HepG2 (cell line): Measurements from ENCODE around the gene P3H2.

Experiments used
- ATF7 ChIP-seq, 2 experiments: fragments of 450-650 bp in 1 of 2; sonication (generic) in 1 of 2; formaldehyde crosslinking in 1 of 2; IDR thresholded peaks; 2 replicates each; pipeline versions ENCODE4 v1.4.0 to v1.6.1; 2016 to 2020; ENCODE audit warnings: antibody characterized with exemption in 1 of 2, mild to moderate bottlenecking in 1 of 2, missing genetic modification reagents in 1 of 2
- BHLHE40 ChIP-seq: IDR thresholded peaks from 2 replicates; pipeline ENCODE4 v1.6.1; 2011; ENCODE audit warnings: low read length, improper control_type of control experiment
- BRF2 ChIP-seq: sonication (generic); formaldehyde crosslinking; IDR thresholded peaks from 2 replicates; pipeline ENCODE4 v1.8.1; 2022; ENCODE audit warnings: mild to moderate bottlenecking, missing genetic modification reagents
- PAX8 ChIP-seq: sonication (generic); formaldehyde crosslinking; IDR thresholded peaks from 2 replicates; pipeline ENCODE4 v1.8.0; 2022; ENCODE audit warnings: mild to moderate bottlenecking, missing genetic modification reagents, borderline replicate concordance
- TCF7L2 ChIP-seq: IDR thresholded peaks from 2 replicates; pipeline ENCODE4 v1.6.1; 2011; ENCODE audit warnings: mild to moderate bottlenecking, low read depth, low read length, moderate library complexity
- TF ChIP-seq, protein P1 (sequence below): sonication (generic); IDR thresholded peaks from 2 replicates; pipeline ENCODE4 v1.6.1; 2016; ENCODE audit warnings: low read depth, borderline replicate concordance

DNA sequence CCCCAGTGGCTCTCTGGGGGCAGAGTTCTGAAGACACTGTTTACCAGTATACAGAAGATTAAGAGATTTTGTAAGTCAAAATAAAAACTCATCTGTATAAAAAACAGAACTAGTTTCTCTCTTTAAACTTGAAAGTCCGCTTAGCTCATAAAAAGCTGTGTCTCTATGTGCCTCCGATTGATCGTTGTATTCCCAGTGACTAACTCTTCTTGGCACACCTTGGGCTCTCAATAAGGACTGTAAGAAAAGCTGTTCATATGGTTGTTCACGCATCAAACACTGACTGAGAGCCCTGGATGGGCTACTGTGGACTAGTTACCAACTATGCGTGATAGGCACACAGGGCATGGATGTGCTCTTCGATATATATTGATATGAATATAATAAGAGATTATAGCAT is 107.9 kb downstream of the P3H2 start:
- TF ChIP-seq ATF7 (IDR thresholded peaks at IDR 0.05) (no peak), ATF7 (CRISPR knock-in tag; IDR thresholded peaks at IDR 0.05) (no peak), TCF7L2 (no peak), BRF2 (no peak), BHLHE40 (no peak), PAX8 (no peak)
- TF ChIP-seq, protein P1, sequence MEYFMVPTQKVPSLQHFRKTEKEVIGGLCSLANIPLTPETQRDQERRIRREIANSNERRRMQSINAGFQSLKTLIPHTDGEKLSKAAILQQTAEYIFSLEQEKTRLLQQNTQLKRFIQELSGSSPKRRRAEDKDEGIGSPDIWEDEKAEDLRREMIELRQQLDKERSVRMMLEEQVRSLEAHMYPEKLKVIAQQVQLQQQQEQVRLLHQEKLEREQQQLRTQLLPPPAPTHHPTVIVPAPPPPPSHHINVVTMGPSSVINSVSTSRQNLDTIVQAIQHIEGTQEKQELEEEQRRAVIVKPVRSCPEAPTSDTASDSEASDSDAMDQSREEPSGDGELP, result no peak
